NT2/D1 (cell line): Measurements from ENCODE around the gene KRTAP12-1.

ENCODE experiments used
- YY1 ChIP-seq: IDR thresholded peaks from 2 replicates; pipeline ENCODE4 v1.6.1; 2011; ENCODE audit not compliant: insufficient read length, insufficient read depth
- ZNF274 ChIP-seq: IDR thresholded peaks from 2 replicates; pipeline ENCODE4 v1.6.1; 2011; ENCODE audit warnings: mild to moderate bottlenecking, low read depth, low read length

DNA sequence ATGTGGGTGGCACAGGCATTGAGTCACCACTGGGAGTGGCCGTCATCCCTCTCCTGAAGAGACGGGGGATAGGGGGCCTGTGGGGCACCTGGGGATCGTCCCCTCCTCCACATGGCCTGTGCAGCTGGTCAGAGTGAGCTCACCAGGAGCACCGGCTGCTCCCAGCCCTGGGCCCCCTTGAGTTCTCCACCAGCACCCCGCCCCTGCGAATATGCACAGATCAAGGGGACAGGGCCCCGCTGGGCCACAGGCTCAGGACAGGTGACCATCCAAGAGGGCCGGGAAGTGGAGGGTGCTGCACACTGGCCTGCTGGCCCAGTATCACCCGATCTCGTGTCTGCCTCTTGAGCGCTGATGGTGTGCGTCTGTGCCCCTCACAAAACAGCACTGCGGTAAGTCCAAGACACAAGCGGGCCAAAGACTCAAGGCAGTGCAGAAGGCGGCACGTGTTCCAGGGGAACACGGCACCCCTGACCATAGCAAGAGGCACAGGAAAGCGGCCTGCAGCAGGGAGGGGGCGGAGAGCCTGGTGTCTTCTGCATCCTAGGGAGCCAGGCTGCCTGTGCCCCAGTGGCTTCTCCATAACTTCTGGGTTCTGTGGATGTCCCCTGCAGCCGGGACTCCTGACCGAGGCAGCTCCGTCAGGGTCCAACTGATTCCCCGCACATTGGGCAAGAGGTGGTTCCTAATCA lies 47.5 kb upstream of the KRTAP12-1 start:
- TF ChIP-seq YY1, result no peak
- no peak for TF ChIP-seq ZNF274
